H9 (cell line): ENCODE measurements around the gene STAT1. TPM values are rescaled to one million over a fixed set of nuclear protein-coding genes. Genes with fewer than 3 reads are reported as not detected.

Source experiments
- DNase-seq: peaks from one replicate; pipeline ENCODE4 v3.0.0-alpha.2; 2017
- H2AFZ ChIP-seq: one replicate; pipeline ENCODE4 v1.6.1; 2013; ENCODE audit warnings: mild to moderate bottlenecking, low read length, control low read depth, moderate library complexity
- H2AK5ac ChIP-seq: 2 replicates; pipeline ENCODE4 v1.6.1; 2013; ENCODE audit warnings: low read length, control low read depth, mixed read lengths; ENCODE audit not compliant: insufficient read length
- H2BK120ac ChIP-seq: one replicate; pipeline ENCODE4 v1.6.1; 2013; ENCODE audit warnings: low read depth, mild to moderate bottlenecking, low read length, control low read depth, inconsistent platforms; ENCODE audit not compliant: poor library complexity, severe bottlenecking
- H2BK12ac ChIP-seq: 2 replicates; pipeline ENCODE4 v1.6.1; 2013; ENCODE audit warnings: low read length, control low read depth, mixed read lengths, low read depth; ENCODE audit not compliant: insufficient read length
- H2BK15ac ChIP-seq: 2 replicates; pipeline ENCODE4 v1.6.1; 2013; ENCODE audit warnings: low read depth, low read length, control low read depth
- H2BK20ac ChIP-seq: one replicate; pipeline ENCODE4 v1.6.1; 2013; ENCODE audit warnings: low read depth, mild to moderate bottlenecking, low read length, control low read depth, inconsistent platforms; ENCODE audit not compliant: poor library complexity, severe bottlenecking
- H2BK5ac ChIP-seq: 2 replicates; pipeline ENCODE4 v1.6.1; 2013; ENCODE audit warnings: low read length, control low read depth, mixed read lengths; ENCODE audit not compliant: insufficient read length
- H3K14ac ChIP-seq: 2 replicates; pipeline ENCODE4 v1.6.1; 2013; ENCODE audit warnings: low read length, control low read depth; ENCODE audit not compliant: insufficient read depth
- H3K18ac ChIP-seq: 2 replicates; pipeline ENCODE4 v1.6.1; 2013; ENCODE audit warnings: low read depth, mild to moderate bottlenecking, mixed read lengths, low read length, control low read depth; ENCODE audit not compliant: insufficient read length
- H3K23ac ChIP-seq: 2 replicates; pipeline ENCODE4 v1.6.1; 2013; ENCODE audit warnings: low read length, control low read depth, mixed read lengths, low read depth; ENCODE audit not compliant: insufficient read length
- H3K23me2 ChIP-seq: 2 replicates; pipeline ENCODE4 v1.6.1; 2013; ENCODE audit warnings: low read depth, mild to moderate bottlenecking, mixed read lengths, low read length, control low read depth; ENCODE audit not compliant: insufficient read length, poor library complexity, severe bottlenecking
- H3K27ac ChIP-seq: 2 replicates; pipeline ENCODE4 v1.5.1; 2013; ENCODE audit warnings: low read length, control low read depth, mixed read lengths, low read depth; ENCODE audit not compliant: insufficient read length
- H3K27me3 ChIP-seq: 2 replicates; pipeline ENCODE4 v1.6.1; 2013; ENCODE audit warnings: low read length, control low read depth, inconsistent platforms; ENCODE audit not compliant: insufficient read depth
- H3K4ac ChIP-seq: 2 replicates; pipeline ENCODE4 v1.6.1; 2013; ENCODE audit warnings: low read depth, mild to moderate bottlenecking, control low read depth, inconsistent platforms, low read length, moderate library complexity
- H3K4me1 ChIP-seq: 2 replicates; pipeline ENCODE4 v1.6.1; 2013; ENCODE audit warnings: low read length, control low read depth, inconsistent platforms; ENCODE audit not compliant: insufficient read depth
- H3K4me2 ChIP-seq: 2 replicates; pipeline ENCODE4 v1.6.1; 2013; ENCODE audit warnings: low read length, control low read depth, mixed read lengths; ENCODE audit not compliant: insufficient read length, insufficient read depth
- H3K56ac ChIP-seq: 2 replicates; pipeline ENCODE4 v1.6.1; 2013; ENCODE audit warnings: low read depth, mild to moderate bottlenecking, mixed read lengths, low read length, control low read depth; ENCODE audit not compliant: insufficient read length
- H3K79me1 ChIP-seq: 2 replicates; pipeline ENCODE4 v1.6.1; 2013; ENCODE audit warnings: low read depth, mild to moderate bottlenecking, moderate library complexity, low read length, control low read depth, inconsistent platforms; ENCODE audit not compliant: insufficient read depth, poor library complexity, severe bottlenecking
- H3K79me2 ChIP-seq: 2 replicates; pipeline ENCODE4 v1.6.1; 2013; ENCODE audit warnings: low read length, control low read depth, inconsistent platforms; ENCODE audit not compliant: insufficient read depth
- H3K9ac ChIP-seq: 2 replicates; pipeline ENCODE4 v1.6.1; 2013; ENCODE audit warnings: low read length, control low read depth, mixed read lengths; ENCODE audit not compliant: insufficient read length; ENCODE audit errors: extremely low read depth
- H3K9me3 ChIP-seq: one replicate; pipeline ENCODE4 v1.6.1; 2013; ENCODE audit warnings: low read depth, low read length, inconsistent platforms; ENCODE audit not compliant: control insufficient read depth
- H3T11ph ChIP-seq: one replicate; pipeline ENCODE4 v1.6.1; 2013; ENCODE audit warnings: mild to moderate bottlenecking, low read length, control low read depth, inconsistent platforms
- H4K20me1 ChIP-seq: one replicate; pipeline ENCODE4 v1.6.1; 2013; ENCODE audit not compliant: control insufficient read depth, insufficient read length, insufficient read depth
- H4K5ac ChIP-seq: 2 replicates; pipeline ENCODE4 v1.6.1; 2013; ENCODE audit warnings: low read depth, mild to moderate bottlenecking, mixed read lengths, low read length, control low read depth; ENCODE audit not compliant: insufficient read length
- H4K8ac ChIP-seq: replicated peaks from 2 replicates; pipeline ENCODE4 v1.6.1; 2013; ENCODE audit warnings: low read length, control low read depth, mixed read lengths, low read depth; ENCODE audit not compliant: insufficient read length
- H4K91ac ChIP-seq: 2 replicates; pipeline ENCODE4 v1.6.1; 2013; ENCODE audit warnings: low read depth, mild to moderate bottlenecking, moderate library complexity, mixed read lengths, low read length, control low read depth; ENCODE audit not compliant: insufficient read length
- H3K27ac Mint-ChIP-seq, 3 experiments: 2 replicates in 2 of 3; 3 replicates in 1 of 3; pipeline ENCODE4 v1.8.0; 2020 to 2021; ENCODE audit warnings: mixed read lengths in 3 of 3, mild to moderate bottlenecking in 1 of 3, moderate library complexity in 1 of 3
- H3K27me3 Mint-ChIP-seq: 2 replicates; pipeline ENCODE4 v1.8.0; 2021; ENCODE audit warnings: low read depth, mild to moderate bottlenecking, moderate library complexity, mixed read lengths
- H3K36me3 Mint-ChIP-seq, 3 experiments: 2 replicates in 2 of 3; 3 replicates in 1 of 3; pipeline ENCODE4 v1.8.0; 2020 to 2021; ENCODE audit warnings: low read depth in 3 of 3, mixed read lengths in 3 of 3; ENCODE audit not compliant: insufficient read depth in 1 of 3
- H3K4me1 Mint-ChIP-seq, 2 experiments: 2 replicates each; pipeline ENCODE4 v1.8.0; 2020; ENCODE audit warnings: mixed read lengths in 2 of 2
- H3K4me3 Mint-ChIP-seq, 2 experiments: 2 replicates in 1 of 2; 3 replicates in 1 of 2; pipeline ENCODE4 v1.8.0; 2020 to 2021; ENCODE audit warnings: mild to moderate bottlenecking in 2 of 2, mixed read lengths in 2 of 2, moderate library complexity in 1 of 2
- H3K9me3 Mint-ChIP-seq, 2 experiments: 2 replicates in 1 of 2; 3 replicates in 1 of 2; pipeline ENCODE4 v1.8.0; 2020; ENCODE audit warnings: mild to moderate bottlenecking in 2 of 2, mixed read lengths in 2 of 2, moderate library complexity in 1 of 2
- WGBS: extraction: QIAGEN DNeasy Blood & Tissue Kit; methylation state at CpG from one replicate; pipeline ENCODE4 v1.1.7; 2013; ENCODE audit warnings: missing lambda C conversion rate, low lambda C conversion rate, mixed read lengths; ENCODE audit not compliant: insufficient read length; ENCODE audit errors: extremely low coverage; 5-methylcytosine and 5-hydroxymethylcytosine counted together
- total RNA-seq: library from RNA; stranded (reverse); gene quantifications from 2 replicates; pipeline ENCODE4 v1.2.1, GENCODE V29; 2021
- TF ChIP-seq, protein P1 (sequence below): fragments of 200-600 bp; sonication (generic); conservative IDR thresholded peaks from 3 replicates; pipeline ENCODE4 v1.8.0; 2021; ENCODE audit warnings: antibody characterized with exemption, mild to moderate bottlenecking

The STAT1 gene
- total RNA-seq, 1 experiment from 2014 or later: 48.1 TPM

DNA sequence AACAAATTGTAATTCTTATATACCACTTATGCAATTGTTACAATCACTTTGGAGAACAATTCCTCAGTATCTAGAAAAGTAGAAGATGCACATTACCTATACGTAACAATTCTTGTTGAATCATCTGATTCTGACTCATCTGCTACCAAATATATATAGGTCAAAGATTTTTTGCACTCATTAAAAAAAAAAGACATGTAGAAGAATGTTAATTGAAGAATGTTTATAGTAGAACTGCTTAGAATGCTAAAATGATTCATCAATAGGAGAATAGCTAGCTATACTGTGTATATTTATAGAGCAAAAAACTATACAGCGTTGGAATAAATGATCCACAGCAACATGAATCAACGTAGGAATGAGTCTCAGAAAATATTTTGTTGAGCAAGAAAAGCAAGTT lies 29.5 kb upstream of the STAT1 start:
- Histone ChIP-seq H2BK5ac (no peak overlapping the region), H3K79me1 (no peaks in the 10 kb centered on the region), H4K20me1 (no peaks in the 10 kb centered on the region), H2BK20ac (no peak overlapping the region), H3K27ac (no peak overlapping the region), H3K4me2 (no peak overlapping the region), H2BK15ac (no peak overlapping the region), H3K9me3 (no peaks in the 10 kb centered on the region), H3K56ac (no peak overlapping the region), H3K18ac (no peak overlapping the region), H3K4ac (no peak overlapping the region), H3K9ac (no peak overlapping the region), H3K23ac (no peak overlapping the region), H3K27me3 (no peaks in the 10 kb centered on the region), H3K23me2 (no peaks in the 10 kb centered on the region), H4K5ac (no peak overlapping the region), H3T11ph (no peak overlapping the region), H2BK12ac (no peak overlapping the region), H3K14ac (no peak overlapping the region), H4K91ac (no peak overlapping the region), H2AK5ac (no peak overlapping the region), H2BK120ac (no peak overlapping the region), H3K4me1 (no peaks in the 10 kb centered on the region; the same call in 1 of the 2 replicates), H3K79me2 (no peaks in the 10 kb centered on the region), H4K8ac (no peak overlapping the region), H2AFZ (no peak overlapping the region)
- DNase-seq: no peak
- WGBS: no CpG with 5 or more reads among the region's 3 CpGs
- TF ChIP-seq, protein P1, sequence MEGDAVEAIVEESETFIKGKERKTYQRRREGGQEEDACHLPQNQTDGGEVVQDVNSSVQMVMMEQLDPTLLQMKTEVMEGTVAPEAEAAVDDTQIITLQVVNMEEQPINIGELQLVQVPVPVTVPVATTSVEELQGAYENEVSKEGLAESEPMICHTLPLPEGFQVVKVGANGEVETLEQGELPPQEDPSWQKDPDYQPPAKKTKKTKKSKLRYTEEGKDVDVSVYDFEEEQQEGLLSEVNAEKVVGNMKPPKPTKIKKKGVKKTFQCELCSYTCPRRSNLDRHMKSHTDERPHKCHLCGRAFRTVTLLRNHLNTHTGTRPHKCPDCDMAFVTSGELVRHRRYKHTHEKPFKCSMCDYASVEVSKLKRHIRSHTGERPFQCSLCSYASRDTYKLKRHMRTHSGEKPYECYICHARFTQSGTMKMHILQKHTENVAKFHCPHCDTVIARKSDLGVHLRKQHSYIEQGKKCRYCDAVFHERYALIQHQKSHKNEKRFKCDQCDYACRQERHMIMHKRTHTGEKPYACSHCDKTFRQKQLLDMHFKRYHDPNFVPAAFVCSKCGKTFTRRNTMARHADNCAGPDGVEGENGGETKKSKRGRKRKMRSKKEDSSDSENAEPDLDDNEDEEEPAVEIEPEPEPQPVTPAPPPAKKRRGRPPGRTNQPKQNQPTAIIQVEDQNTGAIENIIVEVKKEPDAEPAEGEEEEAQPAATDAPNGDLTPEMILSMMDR: no peak
- Mint-ChIP-seq H3K36me3 (no peaks in the 10 kb centered on the region), H3K27me3 (no peaks in the 10 kb centered on the region), H3K27ac (no peak overlapping the region), H3K4me1 (peaks cover 12 to 20% of the 10 kb centered on the region in 2 experiments), H3K9me3 (peaks cover 0 to 3% of the 10 kb centered on the region in 2 experiments; a peak in 1 of 5 replicates), H3K4me3 (no peak overlapping the region)
